ENCODE results near the gene EAF1.

The EAF1 gene

DNA sequence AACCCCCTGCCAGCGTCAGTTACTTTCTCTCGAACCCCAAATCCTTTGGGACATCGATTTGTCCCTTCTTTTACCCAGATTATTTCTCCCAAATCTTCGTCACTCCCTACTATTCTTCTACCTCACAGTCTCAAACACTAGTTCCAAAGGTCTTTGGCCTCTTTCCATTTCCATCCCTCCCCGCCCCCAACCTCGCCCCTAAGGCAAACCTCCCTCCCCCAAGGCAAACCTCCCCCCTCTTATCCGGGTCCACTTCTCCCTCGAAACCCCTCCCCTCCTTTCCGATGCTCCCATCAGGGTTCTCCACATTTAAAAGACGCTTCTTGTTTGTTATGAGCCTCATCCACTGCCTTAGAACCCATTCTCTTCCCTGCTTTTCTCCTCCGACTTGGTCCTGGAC, 583 bp downstream of the EAF1 start:
- TF ChIP-seq BHLHE40 (IDR thresholded peaks at IDR 0.05; ENCODE audit: borderline replicate concordance): no peak
- TF ChIP-seq SP1 (IDR thresholded peaks at IDR 0.05): no peak
- CTCF ChIA-PET: no interaction called here
- peak; percentile 17 for DNase-seq (ENCODE audit: extremely low spot score)
- POLR2A ChIA-PET: no interaction called here

DNA sequence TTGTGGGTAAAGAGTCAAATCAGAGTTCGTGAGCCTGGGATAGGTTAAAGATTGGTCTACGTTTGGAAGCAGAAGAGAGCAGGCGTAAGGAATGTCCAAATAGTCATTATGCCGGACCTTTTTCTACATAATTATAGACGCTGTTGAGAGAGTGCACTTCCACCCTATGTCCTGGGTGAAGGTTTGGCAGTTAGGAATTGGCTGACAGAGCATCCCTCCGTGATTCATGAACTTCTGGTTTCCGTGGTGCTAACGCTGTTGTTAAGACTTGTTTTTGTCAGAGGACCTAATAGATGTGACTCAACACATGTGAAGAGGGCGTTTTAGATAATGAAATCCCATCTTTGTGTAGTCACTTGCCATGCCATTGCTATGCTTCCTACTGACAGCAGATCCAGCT, 1.1 kb downstream of the EAF1 start:
- POLR2A ChIA-PET: interaction anchor here (0.7 kb wide), 1 partner anchor 146 kb away, joined by 3 read pairs; no protein-coding TSS in a partner anchor
- DNase-seq (ENCODE audit: extremely low spot score): no peak
- TF ChIP-seq BHLHE40 (IDR thresholded peaks at IDR 0.05; ENCODE audit: borderline replicate concordance): no peak
- TF ChIP-seq CTBP1 (IDR thresholded peaks at IDR 0.05; ENCODE audit: borderline replicate concordance): no peak
- no peak for TF ChIP-seq TARDBP (IDR thresholded peaks at IDR 0.05)
- no peak for TF ChIP-seq NFRKB (IDR thresholded peaks at IDR 0.05)
- TF ChIP-seq SUZ12 (IDR thresholded peaks at IDR 0.05): no peak
- no peak for TF ChIP-seq FOXK2 (IDR thresholded peaks at IDR 0.05)
- TF ChIP-seq ARNT (IDR thresholded peaks at IDR 0.05): no peak
- TF ChIP-seq ZNF384 (IDR thresholded peaks at IDR 0.05): no peak
- no peak for TF ChIP-seq FOXM1 (IDR thresholded peaks at IDR 0.05; ENCODE audit: borderline replicate concordance)
- no peak for TF ChIP-seq HDGF (IDR thresholded peaks at IDR 0.05; ENCODE audit: borderline replicate concordance)
- no peak for TF ChIP-seq ELF4 (IDR thresholded peaks at IDR 0.05)
- no peak for TF ChIP-seq FOXA1 (IDR thresholded peaks at IDR 0.05)
- no peak for TF ChIP-seq L3MBTL2 (conservative IDR thresholded peaks at IDR 0.05)
- TF ChIP-seq LEF1 (IDR thresholded peaks at IDR 0.05; ENCODE audit: borderline replicate concordance): no peak
- TF ChIP-seq SP1 (IDR thresholded peaks at IDR 0.05): no peak
- TF ChIP-seq, protein P1, sequence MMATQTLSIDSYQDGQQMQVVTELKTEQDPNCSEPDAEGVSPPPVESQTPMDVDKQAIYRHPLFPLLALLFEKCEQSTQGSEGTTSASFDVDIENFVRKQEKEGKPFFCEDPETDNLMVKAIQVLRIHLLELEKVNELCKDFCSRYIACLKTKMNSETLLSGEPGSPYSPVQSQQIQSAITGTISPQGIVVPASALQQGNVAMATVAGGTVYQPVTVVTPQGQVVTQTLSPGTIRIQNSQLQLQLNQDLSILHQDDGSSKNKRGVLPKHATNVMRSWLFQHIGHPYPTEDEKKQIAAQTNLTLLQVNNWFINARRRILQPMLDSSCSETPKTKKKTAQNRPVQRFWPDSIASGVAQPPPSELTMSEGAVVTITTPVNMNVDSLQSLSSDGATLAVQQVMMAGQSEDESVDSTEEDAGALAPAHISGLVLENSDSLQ (IDR thresholded peaks at IDR 0.05): no peak
- CTCF ChIA-PET: no interaction called here

DNA sequence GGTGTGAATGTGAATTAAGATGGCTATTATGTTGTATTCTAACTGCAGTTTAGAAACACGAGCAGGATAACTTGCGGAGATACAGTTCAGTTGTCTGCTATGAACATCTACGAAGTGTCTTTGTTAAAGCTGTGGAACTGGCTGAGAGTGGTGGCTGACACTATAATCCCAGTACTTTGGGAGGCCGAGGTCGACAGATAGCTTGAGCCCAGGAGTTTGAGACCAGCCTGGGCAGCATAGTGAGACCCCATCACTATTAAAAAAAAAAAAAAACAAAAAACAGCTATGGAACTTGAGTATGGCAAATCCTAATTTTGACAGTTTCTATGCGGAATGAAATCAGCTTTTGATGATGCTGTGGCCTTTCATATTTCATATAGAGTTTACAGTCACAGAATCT, 1.7 kb downstream of the EAF1 start:
- TF ChIP-seq ZNF384 (IDR thresholded peaks at IDR 0.05) (no peak), NFRKB (IDR thresholded peaks at IDR 0.05) (no peak), BHLHE40 (IDR thresholded peaks at IDR 0.05; ENCODE audit: borderline replicate concordance) (no peak), ELF4 (IDR thresholded peaks at IDR 0.05) (no peak), FOXA1 (IDR thresholded peaks at IDR 0.05) (no peak), L3MBTL2 (conservative IDR thresholded peaks at IDR 0.05) (no peak), CTBP1 (IDR thresholded peaks at IDR 0.05; ENCODE audit: borderline replicate concordance) (no peak), SUZ12 (IDR thresholded peaks at IDR 0.05) (no peak), ARNT (IDR thresholded peaks at IDR 0.05) (no peak), FOXM1 (IDR thresholded peaks at IDR 0.05; ENCODE audit: borderline replicate concordance) (no peak), LEF1 (IDR thresholded peaks at IDR 0.05; ENCODE audit: borderline replicate concordance) (no peak), FOXK2 (IDR thresholded peaks at IDR 0.05) (no peak), TARDBP (IDR thresholded peaks at IDR 0.05) (no peak), HDGF (IDR thresholded peaks at IDR 0.05; ENCODE audit: borderline replicate concordance) (no peak), SP1 (IDR thresholded peaks at IDR 0.05) (no peak)
- TF ChIP-seq, protein P1 (IDR thresholded peaks at IDR 0.05): no peak
- no peak for DNase-seq (ENCODE audit: extremely low spot score)
- CTCF ChIA-PET: no interaction called here
- POLR2A ChIA-PET: interaction anchor here (0.7 kb wide), 1 partner anchor 146 kb away, joined by 3 read pairs; no protein-coding TSS in a partner anchor

DNA sequence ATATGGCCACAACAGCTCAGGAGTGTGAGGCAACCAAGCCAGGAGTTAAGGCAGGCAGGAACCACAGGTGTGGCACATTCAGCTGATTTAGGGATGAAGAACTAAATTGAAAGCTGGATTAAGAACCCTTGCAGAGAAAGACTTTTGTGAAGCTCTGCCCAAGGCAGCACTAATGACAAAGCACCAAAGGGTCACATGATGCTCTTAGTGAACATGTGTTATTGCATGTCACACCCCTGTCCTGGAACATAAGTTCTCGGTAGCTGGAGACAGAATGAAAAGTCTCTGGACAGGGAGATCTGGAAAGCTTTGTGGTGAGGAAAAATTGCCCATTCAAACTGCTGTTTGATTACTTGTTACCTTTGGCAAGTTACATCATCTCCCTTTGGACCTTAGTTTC, 3.2 kb downstream of the EAF1 start:
- no peak for DNase-seq (ENCODE audit: extremely low spot score)
- TF ChIP-seq NFRKB (IDR thresholded peaks at IDR 0.05) (no peak), SUZ12 (IDR thresholded peaks at IDR 0.05) (no peak), L3MBTL2 (conservative IDR thresholded peaks at IDR 0.05) (no peak), ZNF384 (IDR thresholded peaks at IDR 0.05) (no peak), FOXA1 (IDR thresholded peaks at IDR 0.05) (no peak), TARDBP (IDR thresholded peaks at IDR 0.05) (no peak), ELF4 (IDR thresholded peaks at IDR 0.05) (no peak), CTBP1 (IDR thresholded peaks at IDR 0.05; ENCODE audit: borderline replicate concordance) (no peak), BHLHE40 (IDR thresholded peaks at IDR 0.05; ENCODE audit: borderline replicate concordance) (no peak), SP1 (IDR thresholded peaks at IDR 0.05) (no peak), FOXK2 (IDR thresholded peaks at IDR 0.05) (no peak), ARNT (IDR thresholded peaks at IDR 0.05) (no peak), HDGF (IDR thresholded peaks at IDR 0.05; ENCODE audit: borderline replicate concordance) (no peak), LEF1 (IDR thresholded peaks at IDR 0.05; ENCODE audit: borderline replicate concordance) (no peak), FOXM1 (IDR thresholded peaks at IDR 0.05; ENCODE audit: borderline replicate concordance) (no peak)
- TF ChIP-seq, protein P1 (IDR thresholded peaks at IDR 0.05): no peak
- CTCF ChIA-PET: interaction anchor here (0.6 kb wide), 2 partner anchors 17 to 93 kb away, joined by 3 to 6 read pairs; no protein-coding TSS in a partner anchor
- POLR2A ChIA-PET: no interaction called here

DNA sequence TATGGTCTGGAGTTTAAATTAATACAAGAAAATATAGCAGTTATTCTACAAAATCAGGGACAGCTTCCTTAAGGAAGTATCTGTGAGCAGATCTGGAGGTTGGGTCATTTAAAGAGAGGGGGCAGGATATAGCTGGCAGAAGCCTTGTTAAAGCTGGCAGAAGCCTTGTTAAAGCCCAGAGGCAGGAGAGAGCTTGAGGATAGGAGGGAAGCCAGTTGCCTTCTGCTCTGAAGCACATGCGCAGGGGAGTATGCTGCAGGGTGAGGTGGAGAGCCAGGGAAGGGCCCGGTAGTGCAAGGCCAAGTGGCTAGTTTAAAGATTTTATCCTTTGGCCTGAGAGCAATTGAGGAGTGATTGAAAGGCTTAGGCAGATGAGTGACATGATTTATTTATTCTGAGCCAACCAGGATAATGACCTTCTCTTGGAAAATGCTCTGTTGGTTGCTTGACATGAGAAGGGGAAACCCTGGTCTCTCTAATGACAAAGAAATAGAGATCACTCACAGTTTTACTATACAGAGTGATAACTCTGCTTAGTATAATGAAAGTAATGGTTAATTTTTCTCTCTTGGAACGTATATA, 3.9 kb downstream of the EAF1 start:
- TF ChIP-seq SUZ12 (IDR thresholded peaks at IDR 0.05) (no peak), CTBP1 (IDR thresholded peaks at IDR 0.05; ENCODE audit: borderline replicate concordance) (no peak), LEF1 (IDR thresholded peaks at IDR 0.05; ENCODE audit: borderline replicate concordance) (no peak), ARNT (IDR thresholded peaks at IDR 0.05) (no peak), FOXK2 (IDR thresholded peaks at IDR 0.05) (no peak), ELF4 (IDR thresholded peaks at IDR 0.05) (no peak), TARDBP (IDR thresholded peaks at IDR 0.05) (no peak), L3MBTL2 (conservative IDR thresholded peaks at IDR 0.05) (no peak), HDGF (IDR thresholded peaks at IDR 0.05; ENCODE audit: borderline replicate concordance) (no peak), BHLHE40 (IDR thresholded peaks at IDR 0.05; ENCODE audit: borderline replicate concordance) (no peak), ZNF384 (IDR thresholded peaks at IDR 0.05) (no peak)
- DNase-seq (ENCODE audit: extremely low spot score): no peak
- POLR2A ChIA-PET: no interaction called here
- CTCF ChIA-PET: no interaction called here

DNA sequence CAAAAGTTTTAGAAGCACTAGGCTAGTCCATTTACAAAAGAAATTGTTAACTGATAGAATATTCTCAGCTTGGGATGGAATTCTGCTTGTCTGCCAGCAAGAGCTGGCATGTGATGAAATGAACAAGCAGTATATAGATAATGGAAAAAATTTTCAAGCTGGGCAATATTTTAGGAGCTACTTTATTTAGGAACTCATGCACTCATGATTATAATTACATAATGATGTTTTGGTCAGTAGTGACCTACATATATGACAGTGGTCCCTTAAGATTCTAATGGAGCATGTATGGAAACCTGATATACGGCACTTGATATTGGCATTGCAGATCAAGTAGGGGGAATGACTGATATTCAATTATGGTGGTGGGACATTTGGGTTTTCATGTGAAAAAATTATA, 6.1 kb downstream of the EAF1 start:
- ChIA-PET POLR2A (no interaction called here), CTCF (no interaction called here)
- TF ChIP-seq ELF4 (IDR thresholded peaks at IDR 0.05) (no peak), SP1 (IDR thresholded peaks at IDR 0.05) (no peak), ARNT (IDR thresholded peaks at IDR 0.05) (no peak), TARDBP (IDR thresholded peaks at IDR 0.05) (no peak), FOXA1 (IDR thresholded peaks at IDR 0.05) (no peak), ZNF384 (IDR thresholded peaks at IDR 0.05) (no peak), HDGF (IDR thresholded peaks at IDR 0.05; ENCODE audit: borderline replicate concordance) (no peak), NFRKB (IDR thresholded peaks at IDR 0.05) (no peak), BHLHE40 (IDR thresholded peaks at IDR 0.05; ENCODE audit: borderline replicate concordance) (no peak), CTBP1 (IDR thresholded peaks at IDR 0.05; ENCODE audit: borderline replicate concordance) (no peak), L3MBTL2 (conservative IDR thresholded peaks at IDR 0.05) (no peak), FOXK2 (IDR thresholded peaks at IDR 0.05) (no peak)
- TF ChIP-seq, protein P1 (IDR thresholded peaks at IDR 0.05): no peak
- no peak for DNase-seq (ENCODE audit: extremely low spot score)

All from HEK293T (cell line).